Measurements from ENCODE around the gene LAMC3. TPM values are rescaled to one million over a fixed set of nuclear protein-coding genes. Genes with fewer than 3 reads are reported as not detected.
A peak's percentile ranks its signal among the peaks of the same experiment; 100 is the strongest.

The LAMC3 gene
- total RNA-seq, 1 donor from 2014 or later, result 26.4 TPM

DNA sequence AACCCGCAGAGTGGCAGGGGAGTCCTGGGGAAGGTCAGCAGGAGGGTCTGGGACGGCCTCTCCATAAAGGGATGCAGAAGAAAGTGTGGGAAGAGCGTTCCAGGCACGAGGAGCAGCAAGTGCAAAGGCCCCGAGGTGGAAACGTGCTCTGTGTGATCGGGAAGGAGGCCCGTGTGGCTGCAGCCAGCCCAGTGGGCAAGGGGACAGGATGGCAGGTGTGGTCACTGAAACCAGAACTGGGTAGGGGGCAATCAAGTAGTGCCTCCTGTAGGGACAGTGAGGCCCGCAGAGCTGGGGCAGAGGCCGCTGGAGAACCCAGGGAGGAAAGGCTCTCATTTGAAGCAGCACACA is 16.3 kb upstream of the LAMC3 start:
- H3K9me3 ChIP-seq, result no peaks in the 10 kb centered on the region
- H3K4me1 ChIP-seq, result peaks cover 7% of the 10 kb centered on the region
- peaks cover 30% of the 10 kb centered on the region for H3K27me3 ChIP-seq (ENCODE audit: low read depth)
- no peaks in the 10 kb centered on the region for H3K36me3 ChIP-seq
- no peak overlapping the region for H3K27ac ChIP-seq
- ATAC-seq, result no peak
- intact Hi-C loops (cut with DNase I), result no loop called here
- TF ChIP-seq, protein P1, sequence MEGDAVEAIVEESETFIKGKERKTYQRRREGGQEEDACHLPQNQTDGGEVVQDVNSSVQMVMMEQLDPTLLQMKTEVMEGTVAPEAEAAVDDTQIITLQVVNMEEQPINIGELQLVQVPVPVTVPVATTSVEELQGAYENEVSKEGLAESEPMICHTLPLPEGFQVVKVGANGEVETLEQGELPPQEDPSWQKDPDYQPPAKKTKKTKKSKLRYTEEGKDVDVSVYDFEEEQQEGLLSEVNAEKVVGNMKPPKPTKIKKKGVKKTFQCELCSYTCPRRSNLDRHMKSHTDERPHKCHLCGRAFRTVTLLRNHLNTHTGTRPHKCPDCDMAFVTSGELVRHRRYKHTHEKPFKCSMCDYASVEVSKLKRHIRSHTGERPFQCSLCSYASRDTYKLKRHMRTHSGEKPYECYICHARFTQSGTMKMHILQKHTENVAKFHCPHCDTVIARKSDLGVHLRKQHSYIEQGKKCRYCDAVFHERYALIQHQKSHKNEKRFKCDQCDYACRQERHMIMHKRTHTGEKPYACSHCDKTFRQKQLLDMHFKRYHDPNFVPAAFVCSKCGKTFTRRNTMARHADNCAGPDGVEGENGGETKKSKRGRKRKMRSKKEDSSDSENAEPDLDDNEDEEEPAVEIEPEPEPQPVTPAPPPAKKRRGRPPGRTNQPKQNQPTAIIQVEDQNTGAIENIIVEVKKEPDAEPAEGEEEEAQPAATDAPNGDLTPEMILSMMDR (IDR thresholded peaks at IDR 0.05), result no peak
- H3K4me3 ChIP-seq, result no peak overlapping the region
- no peak for DNase-seq

DNA sequence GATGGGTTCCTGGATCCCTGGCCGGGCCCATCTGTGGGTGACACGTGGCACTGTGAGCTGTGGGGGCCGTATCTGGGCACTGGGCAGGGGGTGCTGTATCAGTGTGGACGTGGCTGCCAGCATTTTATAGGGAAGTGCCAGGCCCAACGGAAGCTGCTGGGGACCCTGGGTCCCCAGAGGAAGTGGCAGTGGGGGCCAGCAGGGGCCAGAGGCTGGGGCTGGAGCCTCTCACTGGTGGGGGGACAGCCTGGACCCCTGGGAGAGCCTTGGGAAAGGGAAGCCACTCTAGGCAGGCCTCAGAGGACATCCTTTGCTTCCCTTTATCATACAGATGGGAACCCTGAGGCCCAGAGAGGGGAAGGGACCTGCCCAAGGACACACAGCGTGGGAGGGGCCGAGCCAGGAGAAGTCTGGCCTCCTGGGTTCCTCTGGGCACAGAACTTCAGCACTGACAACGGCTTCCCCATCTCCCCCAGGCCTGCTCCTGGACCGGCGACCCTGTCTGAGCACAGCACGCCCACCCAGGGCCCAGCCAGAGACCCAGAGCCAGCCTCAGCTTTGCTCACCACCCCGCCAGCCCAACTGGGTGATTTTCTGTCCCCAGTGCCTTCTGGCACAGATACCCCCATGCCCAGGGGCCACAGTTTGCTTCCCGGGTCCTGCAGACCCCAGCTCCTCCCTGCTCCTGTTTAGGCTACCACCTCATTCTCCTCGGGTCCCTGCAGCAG is 15.5 kb upstream of the LAMC3 start:
- TF ChIP-seq, protein P1 (IDR thresholded peaks at IDR 0.05), result no peak
- Histone ChIP-seq H3K4me1 (peaks cover 7% of the 10 kb centered on the region), H3K27me3 (ENCODE audit: low read depth) (peaks cover 36% of the 10 kb centered on the region), H3K9me3 (no peaks in the 10 kb centered on the region), H3K4me3 (no peak overlapping the region), H3K36me3 (no peaks in the 10 kb centered on the region), H3K27ac (no peak overlapping the region)
- intact Hi-C loops (cut with DNase I), result no loop called here
- ATAC-seq, result no peak
- DNase-seq, result no peak

DNA sequence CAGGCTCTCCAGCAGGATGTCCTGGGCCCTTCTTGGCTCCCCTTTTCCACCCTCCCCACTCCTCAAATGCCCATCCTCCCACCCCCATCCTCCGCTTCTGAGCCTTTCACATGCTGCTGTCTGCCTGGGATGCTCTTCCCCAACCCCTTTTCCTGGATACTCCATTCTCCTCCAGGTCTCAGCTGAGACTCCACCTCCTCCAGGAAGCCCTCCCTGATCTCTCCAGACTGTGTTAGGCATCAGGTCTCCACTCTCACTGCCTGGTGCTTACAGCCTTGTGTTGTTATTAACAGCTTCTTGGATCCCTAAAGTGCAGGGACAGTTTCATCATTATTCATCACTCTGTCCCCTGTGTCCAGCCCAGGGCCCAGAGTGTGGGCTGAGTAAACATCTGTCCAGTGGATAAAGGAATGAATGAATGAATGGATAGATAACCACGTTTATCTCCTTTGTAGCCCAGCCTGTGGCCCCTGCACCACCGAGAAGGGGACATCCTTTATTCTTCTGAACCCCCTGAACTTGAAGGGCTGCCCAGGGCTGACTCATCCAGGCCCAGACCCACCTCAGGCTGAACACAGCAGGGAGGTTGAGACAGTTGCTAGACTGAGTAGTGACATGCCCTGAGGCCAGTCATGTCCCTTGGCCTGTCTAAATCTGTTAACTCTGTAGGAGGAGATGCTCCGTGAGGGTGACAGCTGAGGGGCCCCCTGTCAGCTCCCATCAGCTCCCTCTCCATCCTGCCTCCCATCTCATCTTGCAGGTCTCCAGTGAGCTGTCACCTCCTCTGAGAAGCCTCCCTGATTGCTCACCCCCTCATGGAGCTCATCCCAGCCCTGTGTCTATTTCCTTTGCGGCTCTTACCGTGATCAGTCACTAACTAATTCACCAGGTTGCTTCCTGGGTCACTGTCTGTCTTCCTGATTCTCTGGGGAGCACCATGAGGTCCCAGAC is 14.6 kb upstream of the LAMC3 start:
- intact Hi-C loops (cut with DNase I), result no loop called here
- H3K4me1 ChIP-seq, result peaks cover 7% of the 10 kb centered on the region
- DNase-seq (no peak), ATAC-seq (no peak)
- H3K9me3 ChIP-seq, result no peaks in the 10 kb centered on the region
- H3K4me3 ChIP-seq, result no peak overlapping the region
- no peaks in the 10 kb centered on the region for H3K36me3 ChIP-seq
- H3K27ac ChIP-seq, result no peak overlapping the region
- TF ChIP-seq, protein P1 (IDR thresholded peaks at IDR 0.05), result no peak
- H3K27me3 ChIP-seq (ENCODE audit: low read depth), result peaks cover 39% of the 10 kb centered on the region

DNA sequence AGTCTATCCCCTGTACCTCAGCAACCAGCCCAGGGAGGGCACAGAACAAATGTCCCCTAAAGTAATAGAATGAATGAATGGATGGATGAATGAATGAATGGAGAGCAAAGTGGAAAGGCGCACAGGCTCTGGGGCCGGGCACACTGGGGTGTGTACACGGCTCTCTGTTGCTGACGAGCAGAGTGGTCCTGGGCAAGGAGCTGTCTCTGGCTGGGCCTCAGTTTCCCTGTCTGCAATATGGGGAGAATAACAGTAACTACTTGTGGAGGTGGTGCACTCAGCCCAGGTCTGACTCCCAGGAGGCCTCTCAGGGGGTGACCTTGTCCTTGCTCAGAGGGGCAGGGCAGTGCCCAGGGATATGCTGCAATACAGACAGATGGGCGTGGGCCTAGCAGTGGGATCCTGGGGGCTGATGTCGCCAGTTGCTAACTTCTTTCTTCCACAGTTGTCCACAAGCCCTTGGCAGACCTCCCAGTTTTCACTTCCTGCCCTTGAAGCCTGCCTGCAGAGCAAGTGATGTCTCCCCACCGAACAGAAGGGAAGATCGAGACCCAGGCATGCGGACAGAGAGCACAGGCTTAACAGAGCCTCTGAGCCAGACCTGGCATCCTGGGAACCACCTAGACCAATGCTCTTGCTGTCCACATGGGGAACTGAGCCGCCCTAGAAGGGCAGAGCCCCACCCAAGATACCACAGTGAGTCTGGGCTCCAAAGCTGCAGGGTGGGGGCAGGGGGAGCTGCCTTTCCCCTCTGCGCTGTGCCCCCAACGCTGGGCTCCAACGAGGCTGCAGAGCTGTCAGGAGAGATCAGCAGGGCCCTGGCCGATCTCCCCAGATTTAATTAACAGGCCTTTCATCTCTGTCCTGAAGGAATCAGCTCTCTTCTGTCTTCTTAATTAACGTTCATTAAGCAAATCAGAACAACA is 13.6 kb upstream of the LAMC3 start:
- intact Hi-C loops (cut with DNase I), result no loop called here
- ATAC-seq (peak; percentile 41 to 59), DNase-seq (peak; percentile 66)
- Histone ChIP-seq H3K27me3 (ENCODE audit: low read depth) (peaks cover 39% of the 10 kb centered on the region), H3K27ac (no peak overlapping the region), H3K4me1 (peaks cover 7% of the 10 kb centered on the region), H3K9me3 (no peaks in the 10 kb centered on the region), H3K4me3 (no peak overlapping the region), H3K36me3 (no peaks in the 10 kb centered on the region)
- TF ChIP-seq, protein P1 (IDR thresholded peaks at IDR 0.05), result no peak

DNA sequence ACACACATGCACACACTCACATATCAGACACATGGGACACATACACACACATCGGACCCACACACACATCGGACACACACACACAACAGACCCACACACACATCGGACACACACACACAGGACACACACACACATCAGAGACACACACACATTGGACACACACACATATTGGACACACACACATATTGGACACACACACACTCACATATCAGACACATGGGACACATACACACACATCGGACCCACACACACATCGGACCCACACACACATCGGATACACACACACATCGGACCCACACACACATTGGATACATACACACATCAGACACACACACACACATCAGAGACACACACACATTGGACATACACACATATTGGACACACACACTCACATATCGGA is 12.8 kb upstream of the LAMC3 start:
- no peaks in the 10 kb centered on the region for H3K36me3 ChIP-seq
- peaks cover 7% of the 10 kb centered on the region for H3K4me1 ChIP-seq
- TF ChIP-seq, protein P1 (IDR thresholded peaks at IDR 0.05), result no peak
- no peak overlapping the region for H3K27ac ChIP-seq
- ATAC-seq (no peak), DNase-seq (no peak)
- H3K27me3 ChIP-seq (ENCODE audit: low read depth), result peaks cover 44% of the 10 kb centered on the region
- intact Hi-C loops (cut with DNase I), result no loop called here
- H3K4me3 ChIP-seq, result no peak overlapping the region
- no peaks in the 10 kb centered on the region for H3K9me3 ChIP-seq
